Activated gamma-delta T cell (primary cell): ENCODE results near the gene PRKAB2.
"Not testable (repeated sequence)": the region's sequence is repeated elsewhere in the genome, so short reads cannot be mapped to it uniquely, and the experiment has no call there.

Experiments
- DNase-seq: peaks from one replicate; lab custom pipeline; 2025; lab: John Stamatoyannopoulos, UW
- total RNA-seq, 2 donors: gene quantifications; one replicate each; lab custom pipeline; 2026; lab: John Stamatoyannopoulos, UW

Gene PRKAB2, protein sequence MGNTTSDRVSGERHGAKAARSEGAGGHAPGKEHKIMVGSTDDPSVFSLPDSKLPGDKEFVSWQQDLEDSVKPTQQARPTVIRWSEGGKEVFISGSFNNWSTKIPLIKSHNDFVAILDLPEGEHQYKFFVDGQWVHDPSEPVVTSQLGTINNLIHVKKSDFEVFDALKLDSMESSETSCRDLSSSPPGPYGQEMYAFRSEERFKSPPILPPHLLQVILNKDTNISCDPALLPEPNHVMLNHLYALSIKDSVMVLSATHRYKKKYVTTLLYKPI
- 76.2 to 92.8 reads per million in 2 donors for total RNA-seq

DNA sequence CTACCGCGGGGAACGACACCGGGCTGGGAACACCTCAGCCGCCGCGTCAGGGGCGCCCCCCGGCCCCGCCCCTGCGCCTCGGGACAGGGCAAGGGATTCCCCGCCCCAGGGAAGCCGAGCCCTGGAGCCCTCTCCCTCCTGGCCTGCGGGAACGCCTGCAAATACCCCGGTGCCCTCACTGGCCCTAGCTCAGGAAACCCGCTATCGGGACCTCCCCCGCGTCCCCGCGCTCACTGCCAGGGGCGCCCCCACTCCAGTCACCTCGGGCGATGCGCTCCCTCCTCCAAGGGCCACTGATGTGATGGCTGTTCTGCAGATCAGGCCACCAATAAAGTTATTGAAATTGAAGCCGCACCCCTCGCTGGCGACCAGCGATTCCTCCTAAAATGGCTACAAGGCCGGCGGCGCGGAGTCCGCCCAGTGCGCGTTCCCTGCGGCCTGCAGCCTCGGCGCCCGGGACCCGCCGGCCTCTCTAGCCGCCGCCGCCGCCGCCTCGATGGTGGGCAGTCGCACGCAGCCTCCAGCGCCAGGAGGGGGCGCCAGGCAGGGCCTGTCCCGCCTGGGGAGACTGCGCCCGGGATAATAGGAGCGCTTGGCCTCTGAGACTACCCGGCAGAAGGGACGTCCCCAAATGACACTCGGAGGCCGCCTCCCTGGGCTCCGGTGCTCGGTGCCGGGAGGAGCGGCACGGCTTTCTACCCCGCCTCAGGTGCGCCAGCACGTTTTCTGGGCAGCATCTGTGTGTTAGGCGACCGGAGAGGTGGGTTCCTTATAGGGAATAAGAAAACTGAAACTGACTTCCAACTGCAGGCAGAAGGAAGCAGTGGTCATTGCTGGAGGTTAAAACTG is at the start of gene PRKAB2:
Gene PRKAB2 (minus strand): TSS at position 303 of the 849 bp plus-strand sequence. CDS start 326 bp downstream, outside the sequence.
- peak; percentile 81 for DNase-seq

DNA sequence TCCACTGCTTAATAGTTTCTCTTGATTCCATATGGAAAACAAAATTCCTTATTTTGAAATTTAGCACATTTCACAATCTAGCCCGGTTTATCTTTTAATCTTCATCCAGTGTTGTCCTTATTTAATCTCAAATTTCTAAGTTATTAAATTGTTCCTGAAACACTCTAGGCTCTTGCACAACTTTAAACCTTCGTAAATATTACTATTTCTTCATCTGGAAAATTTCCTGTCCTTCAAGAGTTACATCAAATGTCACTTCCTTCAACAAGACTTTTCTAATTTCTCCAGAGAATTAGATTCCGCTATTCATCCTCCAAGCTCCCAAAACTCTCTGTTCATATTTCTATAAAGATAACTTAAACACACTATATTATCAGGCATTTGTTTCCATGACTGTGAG is 46.3 kb upstream of the PRKAB2 start:
- DNase-seq, result no peak

DNA sequence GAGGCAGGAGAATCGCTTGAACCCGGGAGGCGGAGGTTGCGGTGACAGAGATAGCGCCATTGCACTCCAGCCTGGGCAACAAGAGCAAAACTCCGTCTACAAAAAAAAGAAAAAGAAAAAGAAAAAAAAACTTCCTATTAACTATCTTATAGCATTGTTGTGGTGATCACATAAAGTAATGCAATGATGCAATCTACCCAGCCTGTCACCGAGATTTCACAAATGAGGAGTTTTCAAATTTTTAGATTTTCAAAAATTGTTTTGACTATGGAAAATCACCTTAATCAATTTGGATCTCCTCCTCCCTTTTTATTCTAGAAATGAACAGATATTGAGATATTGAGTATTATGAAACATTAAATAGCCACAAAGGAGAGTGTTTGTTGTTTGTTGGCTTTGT is 44.9 kb upstream of the PRKAB2 start:
- DNase-seq, result no peak

DNA sequence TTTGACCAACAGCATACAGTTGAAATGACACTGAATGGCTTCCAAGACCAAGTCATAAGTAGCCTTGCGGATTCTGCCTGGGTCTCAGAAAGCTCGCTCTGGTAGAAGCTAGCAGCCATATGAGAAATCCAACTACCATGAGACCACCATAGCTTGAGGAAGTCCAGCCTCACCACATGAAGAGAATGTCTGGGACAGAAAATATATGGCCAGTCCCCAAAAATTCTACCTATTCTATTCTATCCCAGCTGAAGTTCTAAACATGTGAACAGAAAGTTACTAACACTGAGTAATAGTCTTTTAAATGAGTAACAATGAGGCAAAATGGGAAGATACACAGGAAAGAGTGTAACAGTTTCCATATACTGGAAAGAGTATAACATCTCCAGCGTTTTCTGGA is 43.9 kb upstream of the PRKAB2 start:
- no peak for DNase-seq

DNA sequence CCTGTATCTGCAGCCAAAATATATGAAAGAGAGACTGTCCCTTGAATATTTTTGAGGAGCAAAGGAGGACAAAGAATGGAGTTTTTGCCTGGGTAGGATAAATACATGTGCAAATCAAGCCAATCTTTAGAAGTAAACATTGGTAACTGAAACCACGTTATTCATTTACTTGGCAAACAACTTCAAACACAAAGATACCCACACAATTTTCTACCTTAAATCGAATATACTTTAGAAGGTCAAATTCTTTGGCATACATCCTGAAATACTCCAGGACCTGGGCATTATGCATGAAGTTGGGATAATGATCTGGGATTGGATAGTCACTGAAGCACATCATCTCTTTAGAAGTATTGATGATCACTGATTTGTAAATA is 43.3 kb upstream of the PRKAB2 start:
- DNase-seq, result no peak

DNA sequence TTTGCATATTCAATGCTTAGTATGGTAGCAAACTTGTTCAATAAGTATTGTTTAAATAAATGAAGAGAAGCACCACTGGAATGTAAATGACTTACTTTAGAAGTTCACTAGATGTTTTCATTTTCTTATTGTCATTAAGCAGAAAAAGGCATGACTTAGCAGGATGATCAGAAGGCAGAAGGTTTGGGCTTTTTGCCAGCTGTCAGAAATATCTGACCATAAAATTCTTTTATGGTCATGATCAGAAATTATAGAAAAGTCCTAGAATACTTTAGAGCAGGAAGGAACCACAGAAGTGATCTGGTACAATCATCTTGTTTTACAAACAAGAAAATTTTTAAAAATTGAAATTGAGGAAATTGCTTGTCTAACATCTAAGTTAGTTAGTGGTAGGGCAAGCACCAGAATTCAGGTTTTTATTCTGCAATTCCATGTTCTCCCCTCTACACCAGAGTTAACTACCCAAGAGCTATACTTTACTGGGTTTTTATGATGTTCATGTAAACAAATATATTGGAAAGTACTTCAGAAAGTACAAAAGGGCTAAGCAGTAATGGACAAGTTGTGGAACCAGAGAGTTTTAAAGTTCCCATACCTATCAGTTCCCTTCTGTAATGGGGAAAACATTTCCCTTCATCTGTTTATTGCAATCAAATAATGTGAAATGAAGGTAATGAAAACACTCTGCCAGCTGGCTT is 42.7 kb upstream of the PRKAB2 start:
- no peak for DNase-seq

DNA sequence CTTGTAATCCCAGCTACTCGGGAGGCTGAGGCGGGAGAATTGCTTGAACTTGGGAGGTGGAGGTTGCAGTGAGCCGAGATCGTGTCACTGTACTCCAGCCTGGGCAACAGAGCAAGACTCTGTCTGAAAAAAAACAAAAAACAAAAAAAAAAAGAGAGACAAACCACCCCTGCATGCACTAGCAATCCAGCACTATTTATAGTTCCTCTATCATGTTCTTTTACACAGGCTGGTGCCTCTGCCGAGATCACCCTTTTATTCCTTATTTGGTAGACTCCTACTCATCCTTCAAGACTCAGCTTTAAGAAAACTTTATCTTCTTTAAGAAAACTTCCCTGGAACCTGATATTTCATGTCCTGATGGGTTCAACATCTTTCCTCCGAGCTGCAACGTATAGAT is 42.1 kb upstream of the PRKAB2 start:
- DNase-seq, result no peak

DNA sequence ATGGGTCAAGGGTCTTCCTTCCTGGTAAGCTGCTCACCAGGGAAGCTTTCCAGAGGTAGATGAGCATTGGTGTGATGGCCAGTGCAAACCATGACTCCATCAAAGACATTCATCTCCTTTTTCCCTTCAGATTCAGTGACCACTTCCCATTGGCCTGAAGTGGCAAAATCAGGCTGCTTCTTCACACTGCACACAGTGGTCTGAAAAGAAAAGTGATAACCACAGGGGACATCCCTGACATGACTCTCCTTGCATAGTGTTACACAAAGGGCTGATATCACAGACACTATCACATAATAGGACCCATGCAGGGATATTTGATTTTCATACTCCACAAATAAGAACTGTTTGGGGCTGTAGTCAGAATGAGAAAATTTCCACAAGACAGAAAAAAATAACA is 41.0 kb upstream of the PRKAB2 start:
- DNase-seq, result no peak

DNA sequence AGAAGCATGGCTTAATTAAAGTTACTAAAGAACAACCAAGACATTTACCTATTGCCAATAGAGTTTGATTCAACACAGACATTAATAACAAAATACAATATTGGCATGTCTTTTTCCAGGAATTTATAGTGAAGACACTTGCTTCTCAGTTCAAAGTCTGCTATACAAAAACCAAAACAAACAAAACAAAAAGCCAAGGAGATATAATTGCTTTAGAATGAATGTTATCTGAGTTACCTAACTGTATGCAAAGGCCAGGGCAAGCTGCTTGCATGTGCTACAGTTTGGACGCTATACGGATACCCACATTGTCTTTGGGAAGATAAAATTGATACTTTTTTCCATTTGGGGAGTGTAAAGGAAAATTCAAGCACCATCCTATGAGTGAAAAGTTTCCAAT is 39.3 kb upstream of the PRKAB2 start:
- no peak for DNase-seq

DNA sequence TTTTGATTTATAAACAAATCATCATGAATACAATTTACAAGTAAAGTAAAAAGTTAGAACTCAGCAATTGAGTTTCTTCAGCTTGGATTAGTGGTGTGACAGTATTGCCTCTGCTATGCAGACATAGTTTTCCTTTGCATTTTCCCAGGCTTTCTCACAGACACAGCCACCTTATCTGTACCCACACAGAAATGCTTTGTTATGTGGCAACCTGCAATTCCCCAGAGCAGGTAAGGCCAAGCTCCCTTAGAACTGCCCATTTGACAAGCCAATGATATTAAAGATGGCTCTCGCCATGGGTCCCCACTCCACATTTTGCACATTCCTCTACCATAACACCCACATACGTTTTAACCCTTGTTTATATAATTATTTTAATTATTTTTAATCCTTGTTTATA is 38.7 kb upstream of the PRKAB2 start:
- DNase-seq, result no peak

DNA sequence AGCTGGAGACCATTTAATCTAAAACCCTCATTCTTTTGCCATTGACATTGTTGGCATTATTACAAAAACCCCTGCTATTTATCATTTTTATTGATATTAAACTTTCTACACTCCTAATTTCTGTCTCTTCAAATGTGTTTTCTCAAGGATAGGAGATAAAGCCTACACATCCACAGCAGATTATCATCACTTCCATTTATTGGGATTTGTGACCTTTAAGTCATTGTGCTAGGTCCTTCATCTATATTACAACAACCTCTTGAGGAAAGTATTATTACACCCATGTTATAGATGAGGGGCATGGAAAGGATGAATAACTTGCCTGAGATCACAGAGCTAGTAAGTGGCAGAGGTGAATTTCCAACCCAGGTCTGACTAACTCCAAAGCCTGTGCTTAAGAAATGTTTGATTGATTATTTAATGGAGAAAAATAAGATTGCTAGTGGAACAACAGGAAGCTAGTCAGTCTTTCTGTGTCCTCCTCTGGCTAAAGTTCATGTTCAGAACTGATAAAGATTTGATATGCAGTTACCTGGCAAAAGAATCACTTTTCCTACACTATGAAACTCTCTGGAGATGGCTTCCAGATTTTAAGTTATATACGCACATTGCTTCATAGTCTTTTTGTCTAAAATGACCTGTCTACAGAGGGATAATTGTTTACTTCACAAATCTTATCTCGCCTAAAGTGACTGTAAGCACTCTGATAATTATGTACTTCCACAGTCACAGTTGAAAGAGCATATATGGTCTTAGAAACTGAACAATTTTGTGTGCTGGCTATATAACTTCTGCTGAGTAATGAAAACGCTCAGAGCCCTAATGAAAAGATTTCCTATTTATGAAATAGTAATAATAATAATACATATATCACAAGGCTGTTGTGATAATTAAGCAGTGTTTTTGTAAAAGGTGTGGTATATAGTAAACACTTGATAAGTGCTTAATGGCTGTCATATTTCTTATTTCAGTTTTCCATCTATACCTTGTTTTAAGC is 37.9 kb upstream of the PRKAB2 start:
- no peak for DNase-seq

DNA sequence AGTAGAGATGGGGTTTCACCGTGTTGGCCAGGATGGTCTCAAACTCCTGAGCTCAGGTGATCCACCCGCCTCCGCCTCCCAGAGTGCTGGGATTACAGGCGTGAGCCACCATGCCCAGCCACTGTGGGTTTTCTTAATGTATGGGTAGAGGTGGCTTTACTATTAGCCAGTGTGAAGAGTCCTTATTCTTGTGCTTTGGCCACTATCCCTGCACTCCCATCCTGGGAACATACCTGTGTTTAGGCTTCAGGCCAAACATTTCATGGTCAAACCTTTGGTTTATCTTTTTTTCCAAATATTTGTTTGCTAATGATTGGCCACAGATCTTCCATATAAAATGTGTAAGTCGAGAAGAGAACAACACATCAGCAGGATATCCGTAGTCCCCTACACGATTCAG is 36.3 kb upstream of the PRKAB2 start:
- DNase-seq, result no peak

DNA sequence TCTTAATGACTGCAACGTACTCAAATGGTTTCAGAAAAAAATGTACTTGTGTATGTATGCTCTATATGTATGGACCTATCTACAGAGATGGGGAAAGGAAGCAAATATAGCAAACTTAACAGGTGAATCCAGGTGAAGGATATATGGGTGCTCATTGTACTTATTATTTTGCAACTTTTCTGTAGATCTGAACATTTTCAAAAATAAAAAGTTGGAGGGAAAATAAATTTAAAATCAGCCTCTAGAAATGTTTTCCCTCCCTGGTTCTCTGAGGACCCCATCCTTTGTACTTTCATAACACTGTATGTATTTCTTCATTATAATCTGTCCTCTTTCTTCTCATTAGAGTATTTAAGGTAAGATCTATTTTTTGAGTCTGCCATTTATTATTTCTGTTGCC is 34.9 kb upstream of the PRKAB2 start:
- no peak for DNase-seq

DNA sequence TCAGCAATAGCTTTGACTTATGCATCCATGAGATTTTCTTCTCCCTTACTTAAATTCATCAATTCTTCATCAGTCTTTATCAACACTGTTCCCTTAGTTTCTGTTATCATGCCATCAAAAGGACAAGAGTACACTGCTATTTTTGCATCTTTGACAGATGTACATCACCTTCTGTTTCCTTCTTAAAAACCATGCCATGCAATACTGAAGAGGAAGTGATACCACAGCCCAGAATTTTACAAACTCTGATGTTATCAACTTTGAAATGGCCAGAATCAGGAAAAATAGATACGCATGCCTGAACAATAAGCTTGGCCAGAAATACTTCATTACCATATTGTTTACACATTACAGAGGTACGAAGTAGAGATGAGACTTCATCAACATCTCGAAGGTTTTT is 31.8 kb upstream of the PRKAB2 start:
- DNase-seq, result no peak

DNA sequence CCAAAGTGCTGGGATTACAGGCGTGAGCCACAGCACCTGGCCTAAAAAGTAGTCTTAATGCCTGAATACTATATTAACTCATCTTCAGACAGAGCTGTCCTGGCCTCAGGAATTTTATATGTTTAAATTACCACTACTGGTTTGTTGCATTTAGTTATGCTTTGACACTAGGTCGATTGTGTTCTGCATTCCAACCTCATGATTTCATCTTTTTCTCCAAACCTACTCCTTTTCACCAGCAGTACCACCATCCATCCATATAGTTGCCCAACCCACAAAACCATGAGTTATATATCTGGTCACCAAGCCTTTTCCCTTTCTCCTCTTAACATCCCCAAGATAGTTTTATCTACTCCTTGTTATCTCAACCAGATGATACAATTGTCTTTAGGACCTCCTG is 30.3 kb upstream of the PRKAB2 start:
- no peak for DNase-seq

DNA sequence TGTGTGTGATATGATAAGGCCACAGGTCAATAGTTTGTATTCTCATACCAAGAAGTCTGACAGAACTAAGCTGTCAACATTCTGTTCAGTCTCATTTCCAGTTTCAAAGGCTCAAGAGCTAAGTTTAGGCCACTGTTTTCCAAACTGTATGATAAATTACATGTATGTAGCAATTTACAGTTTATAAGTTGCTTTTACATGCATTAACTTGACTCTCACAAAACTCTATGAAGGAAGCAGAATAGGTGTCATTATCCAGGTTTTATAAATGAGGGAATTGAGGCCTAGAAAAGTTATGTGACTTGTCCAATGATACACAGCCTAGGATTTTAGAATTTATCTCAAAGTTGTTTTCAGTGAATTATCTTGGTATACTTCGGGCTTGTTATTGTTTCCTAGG is 29.5 kb upstream of the PRKAB2 start:
- DNase-seq, result no peak

DNA sequence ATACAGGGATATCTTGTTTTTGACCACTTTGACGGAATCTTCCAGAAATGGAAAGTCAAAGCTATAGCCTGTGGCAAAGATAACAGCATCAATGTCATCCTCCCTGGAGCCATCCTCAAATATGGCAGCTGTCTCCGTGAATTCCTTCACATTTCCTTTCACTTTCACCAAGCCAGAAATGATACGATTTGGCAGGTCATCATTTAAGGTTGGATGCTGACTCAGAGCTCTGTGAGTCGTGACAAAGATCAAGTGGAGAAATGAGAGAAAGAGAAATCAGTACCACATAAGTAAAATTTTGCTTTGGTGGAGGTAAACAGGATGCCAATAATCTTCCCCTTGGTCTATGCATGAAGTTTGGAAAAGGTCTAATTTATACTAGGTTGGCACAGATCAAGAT is 29.0 kb upstream of the PRKAB2 start:
- DNase-seq, result no peak

DNA sequence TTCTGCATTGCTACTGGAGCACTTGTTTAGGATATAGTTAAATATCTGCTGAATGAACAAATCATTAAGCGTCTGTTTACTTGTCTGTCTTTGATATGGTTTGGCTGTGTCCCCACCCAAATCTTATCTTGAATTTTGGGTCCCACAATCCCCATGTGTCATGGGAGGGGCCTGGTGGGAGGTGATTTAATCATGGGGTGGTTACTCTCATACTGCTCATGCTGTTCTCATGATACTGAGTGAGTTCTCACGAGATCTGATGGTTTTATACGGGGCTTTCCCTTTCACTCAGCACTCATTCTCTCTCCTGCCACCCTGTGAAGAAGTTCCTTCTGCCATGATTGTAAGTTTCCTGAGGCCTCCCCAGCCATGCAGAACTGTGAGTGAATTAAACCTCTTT is 25.1 kb upstream of the PRKAB2 start:
- not testable (repeated sequence) for DNase-seq

DNA sequence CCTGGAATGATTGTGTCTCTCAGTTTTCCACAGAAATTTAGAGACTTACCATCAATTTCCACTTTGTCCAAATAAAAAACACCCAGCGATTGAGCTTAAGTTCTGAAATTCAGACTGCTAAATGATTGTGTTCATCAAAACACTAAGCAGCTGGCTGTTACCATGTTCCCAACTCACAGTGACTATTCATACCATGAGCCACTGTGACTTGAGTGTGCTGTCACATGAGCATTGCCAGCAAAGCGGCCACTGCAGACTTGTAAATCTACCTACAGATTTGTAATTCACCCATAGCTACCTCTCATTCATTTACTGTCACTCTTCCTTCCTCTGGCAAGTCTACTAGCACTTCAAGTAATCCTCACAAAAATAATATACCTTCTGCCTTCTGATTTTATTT is 17.2 kb upstream of the PRKAB2 start:
- no peak for DNase-seq

DNA sequence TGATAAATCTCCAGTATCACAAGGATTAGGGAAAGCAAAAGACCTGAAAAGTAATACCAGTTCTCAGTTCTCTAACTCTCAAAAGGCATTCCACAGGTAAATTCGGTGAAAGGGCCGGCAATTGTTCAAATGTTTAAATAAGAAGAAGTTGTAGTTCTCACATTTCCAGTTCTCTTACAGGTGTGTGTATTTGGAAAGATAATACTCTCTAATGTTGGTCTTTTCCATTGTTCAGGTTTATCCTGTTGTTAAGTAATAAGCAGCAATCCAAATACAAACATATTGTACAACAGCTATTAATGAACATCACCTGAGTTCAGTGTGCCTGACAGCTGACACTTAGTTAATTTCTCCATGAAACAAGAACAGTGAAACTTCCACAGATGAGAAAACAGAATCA is 13.2 kb upstream of the PRKAB2 start:
- no peak for DNase-seq

DNA sequence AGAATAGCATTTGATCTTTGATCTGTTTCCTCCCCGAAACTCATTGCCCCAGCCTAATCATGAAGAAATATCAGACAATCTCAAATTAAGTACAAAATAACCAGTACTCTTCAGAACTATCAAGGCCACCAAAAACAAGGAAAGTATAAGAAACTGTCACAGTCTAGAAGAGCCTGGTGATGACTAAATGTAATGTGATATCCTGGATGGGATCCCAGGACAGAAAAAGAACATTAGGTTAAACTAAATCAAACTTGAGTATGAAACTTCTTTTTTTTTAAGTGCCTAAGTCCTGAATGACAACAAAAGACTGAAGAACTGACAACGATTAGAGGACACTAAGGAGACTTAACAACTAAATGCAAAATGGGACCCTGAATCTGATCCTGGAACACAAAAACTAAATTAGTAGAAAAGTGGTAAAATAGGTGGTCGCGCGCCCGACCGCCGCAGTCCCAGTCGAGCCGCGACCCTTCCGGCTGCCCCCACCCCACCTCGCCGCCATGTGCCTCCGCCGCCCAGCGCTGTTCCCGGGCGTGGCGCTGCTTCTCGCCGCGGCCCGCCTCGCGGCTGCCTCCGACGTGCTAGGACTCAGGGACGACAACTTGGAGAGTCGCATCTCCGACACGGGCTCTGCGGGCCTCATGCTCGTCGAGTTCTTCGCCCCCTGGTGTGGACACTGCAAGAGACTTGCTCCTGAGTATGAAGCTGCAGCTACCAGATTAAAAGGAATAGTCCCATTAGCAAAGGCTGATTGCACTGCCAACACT is 5.5 kb upstream of the PRKAB2 start:
- DNase-seq, result no peak
